Lung (tissue), 12 donors: ENCODE results near the gene PKHD1. TPM values are rescaled to one million over a fixed set of nuclear protein-coding genes. Genes with fewer than 3 reads are reported as not detected.

Source experiments
- ATAC-seq: fragments of 200-7000 bp; cut with Tn5 transposase; one replicate; pipeline ENCODE4 v1.9.1; 2020; ENCODE audit warnings: moderate number of reproducible peaks; ENCODE audit not compliant: insufficient read depth, low FRiP score
- DNase-seq, 3 donors: peaks; one replicate each; pipeline ENCODE4 v3.0.0-alpha.2; 2013 to 2017
- H3K27ac ChIP-seq, 2 donors: one replicate each; pipeline ENCODE4 v1.5.1; 2013; ENCODE audit warnings: mild to moderate bottlenecking in 2 of 2, moderate library complexity in 2 of 2, control low read depth in 1 of 2, inconsistent platforms in 1 of 2, low read depth in 1 of 2, low read length in 1 of 2
- H3K27me3 ChIP-seq, 3 donors: one replicate each; pipeline ENCODE4 v1.5.1; 2013; ENCODE audit warnings: low read length in 2 of 3; ENCODE audit not compliant: control insufficient read depth in 3 of 3, insufficient read depth in 3 of 3
- H3K36me3 ChIP-seq, 4 donors: one replicate each; pipeline ENCODE4 v1.5.1; 2013; ENCODE audit warnings: low read length in 4 of 4, mild to moderate bottlenecking in 1 of 4, moderate library complexity in 1 of 4; ENCODE audit not compliant: control insufficient read depth in 4 of 4, insufficient read depth in 4 of 4
- H3K4me1 ChIP-seq, 5 donors: one replicate each; pipeline ENCODE4 v1.5.1; 2013; ENCODE audit warnings: low read length in 5 of 5, mild to moderate bottlenecking in 2 of 5, moderate library complexity in 1 of 5; ENCODE audit not compliant: control insufficient read depth in 5 of 5, insufficient read depth in 5 of 5
- H3K4me3 ChIP-seq: one replicate; pipeline ENCODE4 v1.5.1; 2013; ENCODE audit warnings: mild to moderate bottlenecking, control low read depth, moderate library complexity
- H3K9ac ChIP-seq, 2 donors: one replicate each; pipeline ENCODE4 v1.5.1; 2013; ENCODE audit warnings: low read length in 2 of 2, control low read depth in 1 of 2; ENCODE audit not compliant: insufficient read depth in 1 of 2
- H3K9me3 ChIP-seq, 4 donors: one replicate each; pipeline ENCODE4 v1.5.1; 2013; ENCODE audit warnings: low read length in 3 of 4, mild to moderate bottlenecking in 1 of 4, moderate library complexity in 1 of 4; ENCODE audit not compliant: control insufficient read depth in 4 of 4, insufficient read depth in 3 of 4
- CTCF ChIP-seq: IDR thresholded peaks from 2 replicates; pipeline ENCODE4 v1.5.1; 2012; ENCODE audit warnings: mild to moderate bottlenecking; ENCODE audit errors: control extremely low read depth, extremely low read depth
- WGBS, 2 donors: extraction: QIAGEN DNeasy Blood & Tissue Kit; methylation state at CpG; one replicate each; pipeline ENCODE4 v1.1.7; 2013; 5-methylcytosine and 5-hydroxymethylcytosine counted together
- polyA plus RNA-seq, 2 donors: library from polyadenylated mRNA; stranded (reverse); fragments of 200-250 nt; gene quantifications; one replicate each; pipeline ENCODE4 v1.2.1, GENCODE V29; 2013
- total RNA-seq, 2 donors: library from RNA; depleted of rRNA in 1 of 2; stranded (reverse); fragments of >200 nt in 1 of 2; gene quantifications; one replicate each; pipeline ENCODE4 v1.2.1, GENCODE V29; 2014 to 2021
- donor health status: control.
- donor health status: control.
- donor health status: Bipolar disorder and iron deficiency.
- donor health status: healthy.
- donor health status: DM: yes; HTN: yes; CAD: no.

Gene PKHD1
- total and polyA plus RNA-seq, 4 donors, result 0.01 to 6.1 (median 0.09) TPM

- ATAC-seq (no peak), DNase-seq (no peak)
- no peak for TF ChIP-seq CTCF
- no peak overlapping the region for H3K4me3 ChIP-seq
- no peaks in the 10 kb centered on the region for H3K27me3 ChIP-seq
- H3K27ac ChIP-seq, result no peak overlapping the region
- H3K9me3 ChIP-seq, result peaks cover 0 to 4% (median 0%) of the 10 kb centered on the region in 4 donors
- WGBS, 2 donors, result 90 to 91% methylated on average over 3 of the region's 3 CpGs
- no peak overlapping the region for H3K9ac ChIP-seq
- H3K4me1 ChIP-seq, result no peaks in the 10 kb centered on the region
- H3K36me3 ChIP-seq, result no peaks in the 10 kb centered on the region
Measured at GRCh38 chr6:52115145-52115741, 27.8 kb upstream of the PKHD1 start.

- ATAC-seq (no peak), DNase-seq (no peak)
- no peak overlapping the region for H3K27ac ChIP-seq
- H3K4me3 ChIP-seq, result no peak overlapping the region
- peaks cover 0 to 4% (median 0%) of the 10 kb centered on the region in 4 donors for H3K9me3 ChIP-seq
- TF ChIP-seq CTCF, result no peak
- H3K4me1 ChIP-seq, result no peaks in the 10 kb centered on the region
- no peaks in the 10 kb centered on the region for H3K27me3 ChIP-seq
- no peaks in the 10 kb centered on the region for H3K36me3 ChIP-seq
- H3K9ac ChIP-seq, result no peak overlapping the region
- 74 to 79% methylated on average over 2 of the region's 2 CpGs for WGBS, 2 donors
Measured at GRCh38 chr6:52109171-52109571, 21.8 kb upstream of the PKHD1 start.

- Histone ChIP-seq H3K4me3 (no peak overlapping the region), H3K36me3 (no peaks in the 10 kb centered on the region), H3K4me1 (no peaks in the 10 kb centered on the region), H3K9ac (no peak overlapping the region), H3K9me3 (peaks cover 0 to 4% (median 0%) of the 10 kb centered on the region in 4 donors), H3K27ac (no peak overlapping the region), H3K27me3 (no peaks in the 10 kb centered on the region)
- WGBS, 2 donors, result 47 to 56% methylated on average over 4 of the region's 4 CpGs
- DNase-seq (no peak), ATAC-seq (no peak)
- TF ChIP-seq CTCF, result no peak
Measured at GRCh38 chr6:52108128-52108527, 20.7 kb upstream of the PKHD1 start.

- Histone ChIP-seq H3K4me3 (no peak overlapping the region), H3K27me3 (no peaks in the 10 kb centered on the region), H3K9me3 (peaks cover 0 to 2% (median 0%) of the 10 kb centered on the region in 4 donors), H3K9ac (no peak overlapping the region), H3K27ac (no peak overlapping the region), H3K4me1 (no peaks in the 10 kb centered on the region), H3K36me3 (no peaks in the 10 kb centered on the region)
- no peak for DNase-seq
- TF ChIP-seq CTCF, result no peak
- no peak for ATAC-seq
Measured at GRCh38 chr6:52106994-52107393, 19.6 kb upstream of the PKHD1 start.
